Epithelial cell of esophagus (primary cell): Measurements from ENCODE around the gene TSPAN5.
A peak's percentile ranks its signal among the peaks of the same experiment; 100 is the strongest.

Experiments used
- DNase-seq: peaks from one replicate; pipeline ENCODE4 v3.0.0; 2010; ENCODE audit warnings: low read depth
- H3K4me3 ChIP-seq: 2 replicates; pipeline ENCODE4 v1.5.1; 2011; ENCODE audit warnings: mild to moderate bottlenecking, low read length, control low read depth
- TF ChIP-seq, protein P1 (sequence below): IDR thresholded peaks from 2 replicates; pipeline ENCODE4 v1.5.1; 2011; ENCODE audit warnings: low read depth, mild to moderate bottlenecking, low read length, control low read depth, inconsistent platforms; ENCODE audit not compliant: insufficient read depth; ENCODE audit errors: missing control alignments

TSPAN5 gene

DNA sequence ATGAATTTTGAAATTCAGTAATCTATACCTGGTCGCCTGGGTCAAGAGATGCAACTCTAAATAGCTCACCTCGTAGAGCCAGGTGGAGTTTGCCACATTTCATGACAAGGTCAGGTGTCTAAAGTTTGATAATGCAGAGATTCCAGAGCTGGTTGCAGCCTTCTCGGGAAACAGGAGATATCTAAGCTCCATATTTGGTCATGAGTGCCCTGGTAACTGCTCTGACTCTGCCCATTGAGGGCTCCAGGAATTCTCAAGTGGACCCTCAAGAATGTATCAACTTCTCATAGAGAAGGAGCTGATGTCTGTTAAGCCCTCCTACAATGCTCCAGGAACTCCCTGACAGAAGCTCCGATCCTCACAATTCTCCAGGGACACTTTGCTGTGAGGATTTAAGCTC lies 33.2 kb upstream of the TSPAN5 start:
- no peak for DNase-seq
- TF ChIP-seq, protein P1, sequence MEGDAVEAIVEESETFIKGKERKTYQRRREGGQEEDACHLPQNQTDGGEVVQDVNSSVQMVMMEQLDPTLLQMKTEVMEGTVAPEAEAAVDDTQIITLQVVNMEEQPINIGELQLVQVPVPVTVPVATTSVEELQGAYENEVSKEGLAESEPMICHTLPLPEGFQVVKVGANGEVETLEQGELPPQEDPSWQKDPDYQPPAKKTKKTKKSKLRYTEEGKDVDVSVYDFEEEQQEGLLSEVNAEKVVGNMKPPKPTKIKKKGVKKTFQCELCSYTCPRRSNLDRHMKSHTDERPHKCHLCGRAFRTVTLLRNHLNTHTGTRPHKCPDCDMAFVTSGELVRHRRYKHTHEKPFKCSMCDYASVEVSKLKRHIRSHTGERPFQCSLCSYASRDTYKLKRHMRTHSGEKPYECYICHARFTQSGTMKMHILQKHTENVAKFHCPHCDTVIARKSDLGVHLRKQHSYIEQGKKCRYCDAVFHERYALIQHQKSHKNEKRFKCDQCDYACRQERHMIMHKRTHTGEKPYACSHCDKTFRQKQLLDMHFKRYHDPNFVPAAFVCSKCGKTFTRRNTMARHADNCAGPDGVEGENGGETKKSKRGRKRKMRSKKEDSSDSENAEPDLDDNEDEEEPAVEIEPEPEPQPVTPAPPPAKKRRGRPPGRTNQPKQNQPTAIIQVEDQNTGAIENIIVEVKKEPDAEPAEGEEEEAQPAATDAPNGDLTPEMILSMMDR = no peak
- H3K4me3 ChIP-seq = no peak overlapping the region

DNA sequence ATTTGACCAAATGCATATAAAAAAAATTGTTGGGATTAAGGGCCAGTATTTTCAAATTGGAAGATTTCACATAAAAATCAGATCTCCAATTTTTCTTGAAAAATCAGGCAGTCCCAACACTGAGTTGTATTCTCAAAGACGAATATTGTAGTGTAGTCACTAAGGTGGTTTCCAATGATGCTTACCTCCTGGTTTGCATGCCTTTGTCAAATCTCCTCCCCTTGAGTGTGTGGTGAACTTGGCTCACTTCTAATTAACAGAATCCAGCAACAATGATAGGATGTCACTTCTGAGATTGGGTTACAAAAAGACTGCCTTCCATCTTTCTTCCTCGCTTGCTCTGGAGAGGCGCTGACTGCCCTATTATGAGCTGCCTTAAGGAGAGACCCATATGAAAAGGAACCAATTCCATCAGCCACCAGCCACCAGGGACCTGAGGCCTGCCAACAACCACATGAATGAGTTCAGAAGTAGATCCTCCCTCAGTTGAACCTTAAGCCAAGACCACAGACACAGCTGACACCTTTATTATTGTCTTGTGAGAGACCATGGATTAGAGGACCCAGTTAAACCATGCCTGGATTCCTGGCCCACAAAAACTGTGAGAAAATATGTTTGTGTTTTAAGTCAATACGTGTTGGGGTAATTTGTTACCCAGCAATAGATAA lies 31.2 kb upstream of the TSPAN5 start:
- no peak for DNase-seq
- TF ChIP-seq, protein P1 = no peak
- H3K4me3 ChIP-seq = no peak overlapping the region

DNA sequence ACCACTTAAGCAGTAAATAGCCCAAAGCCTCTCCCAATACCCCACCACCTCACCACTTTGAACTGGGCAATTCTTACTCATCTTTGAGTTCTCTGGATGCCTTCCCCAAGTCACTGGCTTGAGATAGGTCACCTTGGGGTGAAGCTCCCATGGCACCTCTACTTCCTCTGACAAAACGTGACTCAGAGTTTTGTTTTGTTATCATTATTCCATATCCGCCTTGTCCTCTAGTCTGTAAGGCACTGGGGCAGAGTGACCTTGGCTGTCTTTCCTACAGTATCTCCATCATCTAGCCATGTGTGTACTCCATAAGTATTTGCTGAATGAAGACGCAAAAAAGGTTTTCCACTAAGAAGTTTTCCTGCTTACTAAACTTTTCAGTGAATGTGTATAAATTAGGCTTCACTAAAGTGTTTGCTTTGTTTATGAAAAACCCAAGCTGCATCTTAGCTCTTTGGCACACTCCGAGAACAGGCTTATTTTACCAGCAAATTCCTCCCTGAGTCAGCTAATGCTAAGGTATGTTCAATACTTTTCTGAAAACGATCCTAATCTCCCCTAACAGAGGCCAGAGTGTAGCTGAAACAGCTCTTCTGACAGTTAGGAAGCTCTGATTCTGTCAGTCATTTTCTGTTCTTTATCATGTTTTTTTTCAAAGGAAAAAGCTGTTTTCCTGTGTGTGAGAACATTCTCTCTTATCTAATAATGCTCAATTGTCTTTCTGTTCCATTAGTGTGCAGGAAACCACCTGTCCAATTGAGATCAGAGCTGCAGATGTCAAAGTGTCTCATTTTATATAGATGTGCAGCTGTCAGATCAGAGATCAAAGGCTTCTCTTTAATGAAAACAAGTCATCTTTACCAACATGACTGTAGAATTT lies 30.2 kb upstream of the TSPAN5 start:
- TF ChIP-seq, protein P1 = no peak
- no peak overlapping the region for H3K4me3 ChIP-seq

DNA sequence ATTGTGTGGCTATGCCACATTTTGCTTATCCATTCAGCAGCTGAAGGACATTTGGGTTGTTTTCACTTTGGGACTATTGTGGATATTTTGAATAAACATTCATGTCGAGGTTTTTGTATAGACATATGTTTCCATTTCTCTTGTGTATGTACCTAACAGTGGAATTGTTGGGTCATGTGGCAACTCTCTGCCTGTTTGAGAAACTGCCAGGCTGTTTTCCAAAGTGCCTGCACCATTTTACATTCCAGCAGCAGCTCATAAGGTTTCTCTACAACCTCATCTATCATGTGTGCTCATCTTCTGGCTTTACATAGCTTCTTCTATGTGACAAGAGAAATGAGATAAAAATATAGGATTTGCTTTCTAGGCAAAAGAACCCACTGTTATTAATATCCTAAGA lies 29.5 kb upstream of the TSPAN5 start:
- H3K4me3 ChIP-seq = no peak overlapping the region
- DNase-seq = no peak
- TF ChIP-seq, protein P1 = no peak

More for the DNA sequence above, 30.2 kb upstream of the TSPAN5 start:
- peak; percentile 38 for DNase-seq

DNA sequence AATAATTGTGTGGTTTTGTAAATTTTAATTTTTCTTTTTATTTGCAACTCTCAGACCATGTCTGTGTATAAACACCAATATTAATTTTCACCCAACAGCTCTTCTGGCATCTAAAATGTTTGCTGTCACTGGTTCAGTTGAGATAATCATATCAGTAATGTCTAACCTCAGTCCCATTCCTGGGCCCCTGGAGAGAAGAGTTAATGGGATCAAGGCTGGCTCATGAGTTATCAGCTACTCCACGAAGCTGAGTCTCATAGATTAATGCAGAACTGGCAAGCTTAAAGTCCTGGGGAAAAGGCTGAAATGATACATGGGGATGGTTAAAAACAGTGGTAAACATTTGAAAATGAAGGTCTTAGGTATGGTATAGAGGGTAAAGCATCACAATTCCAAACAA lies 28.4 kb upstream of the TSPAN5 start:
- TF ChIP-seq, protein P1 = no peak
- no peak overlapping the region for H3K4me3 ChIP-seq
- DNase-seq = no peak

DNA sequence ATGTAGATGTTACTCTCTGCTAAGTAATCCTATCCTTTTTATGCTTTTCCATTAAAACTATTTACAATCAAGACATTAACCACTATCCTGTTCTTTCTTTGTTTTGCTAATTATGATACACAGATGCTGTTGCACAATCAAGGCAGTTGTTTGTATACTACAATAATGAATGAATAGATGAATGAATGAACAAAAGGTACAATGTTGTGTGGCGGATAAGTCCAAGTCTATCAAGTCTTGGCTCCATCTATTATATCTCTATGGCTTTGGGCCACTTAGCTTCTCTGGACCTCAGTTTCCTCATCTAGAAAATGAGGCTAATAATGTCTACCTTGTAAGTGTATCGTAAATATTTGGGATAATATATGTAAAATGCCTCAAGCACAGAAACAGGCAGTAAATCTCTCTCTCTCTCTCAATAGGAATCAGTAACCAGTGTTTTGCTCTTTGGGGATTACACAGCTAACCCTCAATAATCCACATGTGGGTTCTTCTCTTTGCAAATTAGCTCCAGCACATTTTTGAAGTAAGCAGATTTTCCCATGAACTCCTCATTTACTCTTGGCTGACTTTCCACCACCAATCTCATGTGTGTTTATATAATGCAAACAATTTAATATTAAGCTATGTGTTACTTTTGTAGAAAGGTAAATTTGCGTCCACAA lies 27.8 kb upstream of the TSPAN5 start:
- H3K4me3 ChIP-seq = no peak overlapping the region
- TF ChIP-seq, protein P1 = no peak
- no peak for DNase-seq
